Loucy (cell line): ENCODE data around the gene FAM180A.
"Not testable (repeated sequence)": the region's sequence is repeated elsewhere in the genome, so short reads cannot be mapped to it uniquely, and the experiment has no call there.

Experiments
- H2AFZ ChIP-seq: fragments of 200-600 bp; sonication (generic); 2 replicates; pipeline ENCODE4 v1.6.0; 2016; ENCODE audit warnings: antibody characterized with exemption, mild to moderate bottlenecking, low read length, moderate library complexity
- H3F3A ChIP-seq: fragments of 200-600 bp; 2 replicates; pipeline ENCODE4 v1.6.0; 2016; ENCODE audit warnings: antibody characterized with exemption, low read depth, mild to moderate bottlenecking
- H3K27me3 ChIP-seq: fragments of 200-600 bp; sonication (generic); 2 replicates; pipeline ENCODE4 v1.6.1; 2014; ENCODE audit warnings: low read length, mild to moderate bottlenecking; ENCODE audit not compliant: insufficient read depth, poor library complexity, severe bottlenecking
- H3K36me3 ChIP-seq: fragments of 200-600 bp; sonication (generic); 2 replicates; pipeline ENCODE4 v1.6.1; 2016; ENCODE audit warnings: low read length; ENCODE audit not compliant: insufficient read depth
- H3K4me1 ChIP-seq: fragments of 200-600 bp; sonication (generic); 2 replicates; pipeline ENCODE4 v1.5.1; 2014; ENCODE audit warnings: low read length, mild to moderate bottlenecking; ENCODE audit not compliant: insufficient read depth, poor library complexity, severe bottlenecking
- H3K4me2 ChIP-seq: fragments of 200-600 bp; sonication (generic); 2 replicates; pipeline ENCODE4 v1.6.0; 2014; ENCODE audit warnings: antibody characterized with exemption, low read length, low read depth, mild to moderate bottlenecking; ENCODE audit not compliant: poor library complexity, severe bottlenecking
- H3K4me3 ChIP-seq: fragments of 200-600 bp; sonication (generic); 2 replicates; pipeline ENCODE4 v1.5.1; 2014; ENCODE audit warnings: low read length, mild to moderate bottlenecking, mixed read lengths; ENCODE audit not compliant: poor library complexity, severe bottlenecking
- H3K79me2 ChIP-seq: fragments of 200-600 bp; sonication (generic); 2 replicates; pipeline ENCODE4 v1.6.1; 2014; ENCODE audit warnings: low read length; ENCODE audit not compliant: insufficient read depth
- H3K9ac ChIP-seq: fragments of 200-600 bp; sonication (generic); 2 replicates; pipeline ENCODE4 v1.6.0; 2014; ENCODE audit warnings: mild to moderate bottlenecking, low read depth, low read length, moderate library complexity; ENCODE audit not compliant: poor library complexity, severe bottlenecking
- H3K9me2 ChIP-seq: fragments of 200-600 bp; sonication (generic); replicated peaks from 2 replicates; pipeline ENCODE4 v1.6.1; 2016; ENCODE audit warnings: low read depth, low read length, mixed read lengths
- H3K9me3 ChIP-seq: fragments of 200-600 bp; sonication (generic); 2 replicates; pipeline ENCODE4 v1.6.1; 2014; ENCODE audit warnings: mild to moderate bottlenecking, antibody characterized with exemption, low read length, low read depth; ENCODE audit not compliant: insufficient read depth
- H4K20me1 ChIP-seq: fragments of 200-600 bp; sonication (generic); 2 replicates; pipeline ENCODE4 v1.6.0; 2014; ENCODE audit warnings: antibody characterized with exemption, low read length, mild to moderate bottlenecking; ENCODE audit not compliant: insufficient read depth, poor library complexity, severe bottlenecking
- CTCF ChIP-seq: fragments of 200-600 bp; sonication (generic); conservative IDR thresholded peaks from 2 replicates; pipeline ENCODE4 v1.5.1; 2014; ENCODE audit warnings: mild to moderate bottlenecking, antibody characterized with exemption, low read length
- EZH2phosphoT487 ChIP-seq: fragments of 200-600 bp; IDR thresholded peaks from 2 replicates; pipeline ENCODE4 v1.6.1; 2018; ENCODE audit warnings: antibody characterized with exemption, mild to moderate bottlenecking, moderate library complexity, borderline replicate concordance

FAM180A gene

GRCh38 chr7:135741905-135742304 lies 6.7 kb downstream of the FAM180A start:
- Histone ChIP-seq H3K4me3 (no peak overlapping the region), H3F3A (no peaks in the 10 kb centered on the region), H3K36me3 (no peaks in the 10 kb centered on the region), H3K9me2 (no peaks in the 10 kb centered on the region), H3K9ac (no peak overlapping the region), H2AFZ (no peak overlapping the region), H3K4me2 (no peak overlapping the region), H3K27me3 (no peaks in the 10 kb centered on the region), H3K79me2 (no peaks in the 10 kb centered on the region), H3K4me1 (no peaks in the 10 kb centered on the region), H3K9me3 (no peaks in the 10 kb centered on the region), H4K20me1 (no peaks in the 10 kb centered on the region)
- TF ChIP-seq CTCF, result no peak
- TF ChIP-seq EZH2phosphoT487, result no peak

GRCh38 chr7:135740889-135741288 lies 7.7 kb downstream of the FAM180A start:
- Histone ChIP-seq H3K36me3 (no peaks in the 10 kb centered on the region), H3F3A (no peaks in the 10 kb centered on the region), H3K79me2 (no peaks in the 10 kb centered on the region), H3K9ac (no peak overlapping the region), H3K27me3 (no peaks in the 10 kb centered on the region), H3K9me2 (no peaks in the 10 kb centered on the region), H3K4me2 (no peak overlapping the region), H3K4me3 (no peak overlapping the region), H2AFZ (no peak overlapping the region), H4K20me1 (no peaks in the 10 kb centered on the region), H3K4me1 (no peaks in the 10 kb centered on the region), H3K9me3 (no peaks in the 10 kb centered on the region)
- TF ChIP-seq CTCF, result no peak
- TF ChIP-seq EZH2phosphoT487, result no peak

DNA sequence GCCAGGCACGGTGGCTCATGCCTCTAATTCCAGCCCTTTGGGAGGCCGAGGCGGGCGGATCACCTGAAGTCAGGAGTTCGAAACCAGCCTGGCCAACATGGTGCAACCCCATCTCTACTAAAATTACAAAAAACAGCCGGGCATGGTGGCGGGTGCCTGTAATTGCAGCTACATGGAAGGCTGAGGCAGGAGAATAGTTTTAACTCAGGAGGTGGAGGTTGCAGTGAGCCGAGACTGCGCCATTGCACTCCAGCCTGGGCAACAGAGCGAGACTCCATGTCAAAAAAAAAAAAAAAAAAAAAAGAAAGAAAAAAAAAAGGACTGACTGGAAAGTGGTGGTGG lies 11.3 kb downstream of the FAM180A start:
- not testable (repeated sequence) for H3K9ac ChIP-seq, H3K9me3 ChIP-seq, H3K4me2 ChIP-seq, H3F3A ChIP-seq, H3K79me2 ChIP-seq, H3K27me3 ChIP-seq, H2AFZ ChIP-seq, H4K20me1 ChIP-seq, H3K36me3 ChIP-seq, H3K4me3 ChIP-seq, H3K9me2 ChIP-seq, H3K4me1 ChIP-seq

- no peak overlapping the region for H3K4me3 ChIP-seq
- H3K9ac ChIP-seq, result no peak overlapping the region
- H3F3A ChIP-seq, result no peaks in the 10 kb centered on the region
- no peaks in the 10 kb centered on the region for H3K4me1 ChIP-seq
- no peak overlapping the region for H2AFZ ChIP-seq
- H3K27me3 ChIP-seq, result no peaks in the 10 kb centered on the region
- TF ChIP-seq CTCF (no peak), EZH2phosphoT487 (no peak)
- no peaks in the 10 kb centered on the region for H4K20me1 ChIP-seq
- H3K9me3 ChIP-seq, result no peaks in the 10 kb centered on the region
- H3K9me2 ChIP-seq, result no peaks in the 10 kb centered on the region
- no peak overlapping the region for H3K4me2 ChIP-seq
- no peaks in the 10 kb centered on the region for H3K36me3 ChIP-seq
- no peaks in the 10 kb centered on the region for H3K79me2 ChIP-seq
Observed at GRCh38 chr7:135736586-135737305, 11.9 kb downstream of the FAM180A start.
